WTC11 (cell line): ENCODE measurements around the gene FSD1L.

ENCODE experiments used
- ATF1 ChIP-seq: sonication (generic); formaldehyde crosslinking; IDR thresholded peaks from 2 replicates; pipeline ENCODE4 v1.8.1; 2023; ENCODE audit warnings: mild to moderate bottlenecking, moderate library complexity, missing genetic modification reagents
- CREB1 ChIP-seq: sonication (generic); formaldehyde crosslinking; IDR thresholded peaks from 2 replicates; pipeline ENCODE4 v1.8.0; 2023; ENCODE audit warnings: mild to moderate bottlenecking, missing genetic modification reagents
- ESRRA ChIP-seq: sonication (generic); formaldehyde crosslinking; IDR thresholded peaks from 2 replicates; pipeline ENCODE4 v1.8.1; 2022; ENCODE audit warnings: mild to moderate bottlenecking, missing genetic modification reagents, borderline replicate concordance
- FOXJ3 ChIP-seq: sonication (generic); formaldehyde crosslinking; IDR thresholded peaks from 2 replicates; pipeline ENCODE4 v1.9.0; 2021; ENCODE audit warnings: missing genetic modification reagents, mild to moderate bottlenecking, borderline replicate concordance
- SOX15 ChIP-seq: fragments of 250-450 bp; sonication (Bioruptor Pico); IDR thresholded peaks from 2 replicates; pipeline ENCODE4 v1.9.0; 2021; ENCODE audit warnings: mild to moderate bottlenecking
- SP1 ChIP-seq: sonication (generic); formaldehyde crosslinking; conservative IDR thresholded peaks from 2 replicates; pipeline ENCODE4 v1.8.1; 2022; ENCODE audit warnings: missing genetic modification reagents
- ZNF138 ChIP-seq: sonication (generic); formaldehyde crosslinking; conservative IDR thresholded peaks from 2 replicates; pipeline ENCODE4 v1.8.1; 2022; ENCODE audit warnings: mild to moderate bottlenecking, moderate library complexity, missing genetic modification reagents
- ZNF232 ChIP-seq: sonication (generic); formaldehyde crosslinking; IDR thresholded peaks from 2 replicates; pipeline ENCODE4 v1.8.0; 2022; ENCODE audit warnings: mild to moderate bottlenecking, missing genetic modification reagents
- ZNF423 ChIP-seq: fragments of 250-450 bp; sonication (Bioruptor Pico); IDR thresholded peaks from 2 replicates; pipeline ENCODE4 v2.1.2; 2022; ENCODE audit warnings: mild to moderate bottlenecking, moderate library complexity
- TF ChIP-seq, protein P1 (sequence below): fragments of 200-600 bp; IDR thresholded peaks from 2 replicates; pipeline ENCODE4 v1.8.0; 2022; ENCODE audit warnings: antibody characterized with exemption
- TF ChIP-seq, protein P2 (sequence below): sonication (generic); formaldehyde crosslinking; IDR thresholded peaks from 2 replicates; pipeline ENCODE4 v1.8.0; 2022; ENCODE audit warnings: mild to moderate bottlenecking, missing genetic modification reagents
- TF ChIP-seq, protein P3 (sequence below): fragments of 250-450 bp; sonication (Bioruptor Pico); IDR thresholded peaks from 2 replicates; pipeline ENCODE4 v1.8.0; 2021; ENCODE audit warnings: mild to moderate bottlenecking
- TF ChIP-seq, protein P4 (sequence below): sonication (generic); formaldehyde crosslinking; IDR thresholded peaks from 2 replicates; pipeline ENCODE4 v1.8.1; 2023; ENCODE audit warnings: mild to moderate bottlenecking, missing genetic modification reagents
- TF ChIP-seq, protein P5 (sequence below): sonication (generic); formaldehyde crosslinking; conservative IDR thresholded peaks from 2 replicates; pipeline ENCODE4 v1.8.1; 2022; ENCODE audit warnings: mild to moderate bottlenecking, missing genetic modification reagents

DNA sequence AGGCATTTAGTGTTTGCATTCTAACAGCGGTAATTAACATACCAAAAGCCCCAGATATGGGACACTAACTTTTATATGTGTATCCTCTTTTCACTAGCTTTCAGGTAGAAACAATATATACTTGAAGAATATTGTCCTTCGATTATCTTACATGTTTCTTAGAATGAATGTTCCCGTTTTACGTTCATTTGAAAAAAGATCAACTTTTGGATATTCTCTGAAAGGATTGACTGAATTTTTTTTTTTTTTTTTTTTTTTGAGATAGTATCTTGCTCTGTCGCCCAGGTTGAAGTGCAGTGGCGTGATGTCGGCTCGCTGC is 32.2 kb upstream of the FSD1L start:
- TF ChIP-seq, protein P1, sequence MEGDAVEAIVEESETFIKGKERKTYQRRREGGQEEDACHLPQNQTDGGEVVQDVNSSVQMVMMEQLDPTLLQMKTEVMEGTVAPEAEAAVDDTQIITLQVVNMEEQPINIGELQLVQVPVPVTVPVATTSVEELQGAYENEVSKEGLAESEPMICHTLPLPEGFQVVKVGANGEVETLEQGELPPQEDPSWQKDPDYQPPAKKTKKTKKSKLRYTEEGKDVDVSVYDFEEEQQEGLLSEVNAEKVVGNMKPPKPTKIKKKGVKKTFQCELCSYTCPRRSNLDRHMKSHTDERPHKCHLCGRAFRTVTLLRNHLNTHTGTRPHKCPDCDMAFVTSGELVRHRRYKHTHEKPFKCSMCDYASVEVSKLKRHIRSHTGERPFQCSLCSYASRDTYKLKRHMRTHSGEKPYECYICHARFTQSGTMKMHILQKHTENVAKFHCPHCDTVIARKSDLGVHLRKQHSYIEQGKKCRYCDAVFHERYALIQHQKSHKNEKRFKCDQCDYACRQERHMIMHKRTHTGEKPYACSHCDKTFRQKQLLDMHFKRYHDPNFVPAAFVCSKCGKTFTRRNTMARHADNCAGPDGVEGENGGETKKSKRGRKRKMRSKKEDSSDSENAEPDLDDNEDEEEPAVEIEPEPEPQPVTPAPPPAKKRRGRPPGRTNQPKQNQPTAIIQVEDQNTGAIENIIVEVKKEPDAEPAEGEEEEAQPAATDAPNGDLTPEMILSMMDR: no peak
- TF ChIP-seq SP1 (CRISPR knock-in tag) (no peak), ZNF138 (no peak), ZNF423 (no peak), SOX15 (no peak), ESRRA (no peak), ATF1 (CRISPR knock-in tag) (no peak), ZNF232 (CRISPR knock-in tag) (no peak), CREB1 (CRISPR knock-in tag) (no peak), FOXJ3 (no peak)
- TF ChIP-seq, protein P2, sequence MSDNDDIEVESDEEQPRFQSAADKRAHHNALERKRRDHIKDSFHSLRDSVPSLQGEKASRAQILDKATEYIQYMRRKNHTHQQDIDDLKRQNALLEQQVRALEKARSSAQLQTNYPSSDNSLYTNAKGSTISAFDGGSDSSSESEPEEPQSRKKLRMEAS (CRISPR knock-in tag): no peak
- TF ChIP-seq, protein P3, sequence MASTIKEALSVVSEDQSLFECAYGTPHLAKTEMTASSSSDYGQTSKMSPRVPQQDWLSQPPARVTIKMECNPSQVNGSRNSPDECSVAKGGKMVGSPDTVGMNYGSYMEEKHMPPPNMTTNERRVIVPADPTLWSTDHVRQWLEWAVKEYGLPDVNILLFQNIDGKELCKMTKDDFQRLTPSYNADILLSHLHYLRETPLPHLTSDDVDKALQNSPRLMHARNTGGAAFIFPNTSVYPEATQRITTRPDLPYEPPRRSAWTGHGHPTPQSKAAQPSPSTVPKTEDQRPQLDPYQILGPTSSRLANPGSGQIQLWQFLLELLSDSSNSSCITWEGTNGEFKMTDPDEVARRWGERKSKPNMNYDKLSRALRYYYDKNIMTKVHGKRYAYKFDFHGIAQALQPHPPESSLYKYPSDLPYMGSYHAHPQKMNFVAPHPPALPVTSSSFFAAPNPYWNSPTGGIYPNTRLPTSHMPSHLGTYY (CRISPR knock-in tag): no peak
- TF ChIP-seq, protein P4, sequence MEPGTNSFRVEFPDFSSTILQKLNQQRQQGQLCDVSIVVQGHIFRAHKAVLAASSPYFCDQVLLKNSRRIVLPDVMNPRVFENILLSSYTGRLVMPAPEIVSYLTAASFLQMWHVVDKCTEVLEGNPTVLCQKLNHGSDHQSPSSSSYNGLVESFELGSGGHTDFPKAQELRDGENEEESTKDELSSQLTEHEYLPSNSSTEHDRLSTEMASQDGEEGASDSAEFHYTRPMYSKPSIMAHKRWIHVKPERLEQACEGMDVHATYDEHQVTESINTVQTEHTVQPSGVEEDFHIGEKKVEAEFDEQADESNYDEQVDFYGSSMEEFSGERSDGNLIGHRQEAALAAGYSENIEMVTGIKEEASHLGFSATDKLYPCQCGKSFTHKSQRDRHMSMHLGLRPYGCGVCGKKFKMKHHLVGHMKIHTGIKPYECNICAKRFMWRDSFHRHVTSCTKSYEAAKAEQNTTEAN (CRISPR knock-in tag): no peak
- TF ChIP-seq, protein P5, sequence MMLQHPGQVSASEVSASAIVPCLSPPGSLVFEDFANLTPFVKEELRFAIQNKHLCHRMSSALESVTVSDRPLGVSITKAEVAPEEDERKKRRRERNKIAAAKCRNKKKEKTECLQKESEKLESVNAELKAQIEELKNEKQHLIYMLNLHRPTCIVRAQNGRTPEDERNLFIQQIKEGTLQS (CRISPR knock-in tag): no peak
